HEK293 (cell line): ENCODE results near the gene ICOSLG.

Experiments
- CTCF ChIA-PET: fragments of 350-600 bp; formaldehyde crosslinking; extraction: SDS; loops from one replicate; lab custom pipeline; 2021; ENCODE audit warnings: antibody characterized with exemption; lab: Yijun Ruan, JAX
- POLR2A ChIA-PET: fragments of 300-600 bp; formaldehyde crosslinking; extraction: SDS; loops from one replicate; lab custom pipeline; 2020; ENCODE audit warnings: antibody characterized with exemption, inconsistent platforms; lab: Yijun Ruan, JAX
- H3K27ac ChIP-seq: fragments of 200-500 bp; sonication (Bioruptor generic); 2 replicates; pipeline ENCODE4 v1.5.1; 2014; ENCODE audit warnings: low read depth, low read length, control low read depth, inconsistent platforms; ENCODE audit errors: extremely low read depth
- H3K36me3 ChIP-seq, 2 experiments: fragments of 200-500 bp in 1 of 2; sonication (Bioruptor generic) in 1 of 2; 1 replicate in 1 of 2; 2 replicates in 1 of 2; pipeline ENCODE4 v1.5.1; 2014 to 2017; ENCODE audit warnings: inconsistent platforms in 2 of 2, low read length in 2 of 2; ENCODE audit not compliant: control insufficient read depth in 2 of 2, insufficient read depth in 1 of 2
- H3K4me1 ChIP-seq: fragments of 200-500 bp; sonication (Bioruptor generic); 2 replicates; pipeline ENCODE4 v1.5.1; 2014; ENCODE audit warnings: mild to moderate bottlenecking, low read length, inconsistent platforms; ENCODE audit not compliant: control insufficient read depth, insufficient read depth
- H3K4me3 ChIP-seq: 2 replicates; pipeline ENCODE4 v1.5.1; 2011; ENCODE audit warnings: low read depth, mild to moderate bottlenecking, control low read depth, low read length, moderate library complexity
- H3K9me3 ChIP-seq: fragments of 200-500 bp; sonication (Bioruptor generic); 2 replicates; pipeline ENCODE4 v1.5.1; 2014; ENCODE audit warnings: low read depth, low read length, inconsistent platforms; ENCODE audit not compliant: control insufficient read depth, insufficient read depth
- KLF8 ChIP-seq: fragments of 450-650 bp; formaldehyde crosslinking; IDR thresholded peaks from 2 replicates; pipeline ENCODE4 v1.5.1; 2016; ENCODE audit warnings: missing biosample characterization, missing genetic modification characterization
- PRDM1 ChIP-seq: fragments of 450-650 bp; formaldehyde crosslinking; IDR thresholded peaks from 2 replicates; pipeline ENCODE4; 2016; ENCODE audit warnings: missing biosample characterization, missing genetic modification characterization
- PRDM2 ChIP-seq: fragments of 450-650 bp; formaldehyde crosslinking; IDR thresholded peaks from 2 replicates; pipeline ENCODE4 v1.5.1; 2016; ENCODE audit warnings: missing biosample characterization, missing genetic modification characterization, borderline replicate concordance
- SALL2 ChIP-seq: fragments of 450-650 bp; formaldehyde crosslinking; IDR thresholded peaks from 2 replicates; pipeline ENCODE4 v1.5.0; 2017; ENCODE audit warnings: missing biosample characterization, mild to moderate bottlenecking, missing genetic modification characterization, borderline replicate concordance
- ZBTB48 ChIP-seq: fragments of 450-650 bp; formaldehyde crosslinking; IDR thresholded peaks from 2 replicates; pipeline ENCODE4 v1.5.1; 2016; ENCODE audit warnings: missing biosample characterization, missing genetic modification characterization
- ZNF140 ChIP-seq: fragments of 450-650 bp; formaldehyde crosslinking; IDR thresholded peaks from 2 replicates; pipeline ENCODE4 v1.5.1; 2016; ENCODE audit warnings: missing biosample characterization, missing genetic modification characterization
- ZNF202 ChIP-seq: fragments of 450-650 bp; formaldehyde crosslinking; IDR thresholded peaks from 2 replicates; pipeline ENCODE4 v1.5.1; 2016; ENCODE audit warnings: missing biosample characterization, missing genetic modification characterization, borderline replicate concordance
- ZNF239 ChIP-seq: fragments of 450-650 bp; formaldehyde crosslinking; IDR thresholded peaks from 2 replicates; pipeline ENCODE4 v1.5.1; 2016; ENCODE audit warnings: missing biosample characterization, missing genetic modification characterization
- ZNF341 ChIP-seq: fragments of 450-650 bp; formaldehyde crosslinking; IDR thresholded peaks from 2 replicates; pipeline ENCODE4; 2016; ENCODE audit warnings: low read depth, missing biosample characterization, missing genetic modification characterization
- ZNF423 ChIP-seq: fragments of 450-650 bp; formaldehyde crosslinking; IDR thresholded peaks from 2 replicates; pipeline ENCODE4 v1.5.1; 2016; ENCODE audit warnings: missing biosample characterization, missing genetic modification characterization
- ZNF510 ChIP-seq: fragments of 450-650 bp; formaldehyde crosslinking; IDR thresholded peaks from 2 replicates; pipeline ENCODE4 v1.5.1; 2018; ENCODE audit warnings: mild to moderate bottlenecking, missing genetic modification characterization, missing biosample characterization; ENCODE audit not compliant: insufficient replicate concordance
- ZNF555 ChIP-seq: fragments of 450-650 bp; formaldehyde crosslinking; conservative IDR thresholded peaks from 2 replicates; pipeline ENCODE4 v1.5.1; 2017; ENCODE audit warnings: missing biosample characterization, mild to moderate bottlenecking, missing genetic modification characterization, inconsistent platforms
- ZNF670 ChIP-seq: fragments of 450-650 bp; formaldehyde crosslinking; IDR thresholded peaks from 2 replicates; pipeline ENCODE4 v1.5.1; 2016; ENCODE audit warnings: missing biosample characterization, missing genetic modification characterization, low read depth
- ZNF704 ChIP-seq: fragments of 450-650 bp; formaldehyde crosslinking; IDR thresholded peaks from 2 replicates; pipeline ENCODE4 v1.5.1; 2016; ENCODE audit warnings: missing biosample characterization, missing genetic modification characterization
- TF ChIP-seq, protein P1 (sequence below): fragments of 450-650 bp; formaldehyde crosslinking; IDR thresholded peaks from 2 replicates; pipeline ENCODE4 v1.5.0; 2017; ENCODE audit warnings: missing biosample characterization, missing genetic modification characterization, borderline replicate concordance
- TF ChIP-seq, protein P2 (sequence below): fragments of 450-650 bp; formaldehyde crosslinking; IDR thresholded peaks from 2 replicates; pipeline ENCODE4 v1.5.1; 2016; ENCODE audit warnings: missing biosample characterization, missing genetic modification characterization
- TF ChIP-seq, protein P3 (sequence below): fragments of 450-650 bp; formaldehyde crosslinking; IDR thresholded peaks from 2 replicates; pipeline ENCODE4 v1.5.1; 2017; ENCODE audit warnings: missing biosample characterization, missing genetic modification characterization

Gene ICOSLG

GRCh38 chr21:44263768-44264167 lies 23.0 kb upstream of the ICOSLG start:
- no peak overlapping the region for H3K27ac ChIP-seq

GRCh38 chr21:44263221-44263760 lies 22.5 kb upstream of the ICOSLG start:
- no peaks in the 10 kb centered on the region for H3K9me3 ChIP-seq
- H3K27ac ChIP-seq: no peak overlapping the region
- no peaks in the 10 kb centered on the region for H3K4me1 ChIP-seq
- ChIA-PET CTCF (no interaction called here), POLR2A (no interaction called here)
- no peaks in the 10 kb centered on the region for H3K36me3 ChIP-seq
- H3K4me3 ChIP-seq: no peak overlapping the region
- no peak for TF ChIP-seq ZNF341 (tag by site-specific recombination)
- TF ChIP-seq ZNF704: no peak
- TF ChIP-seq ZNF239: no peak
- TF ChIP-seq SALL2 (tag by site-specific recombination): no peak
- no peak for TF ChIP-seq ZNF555
- TF ChIP-seq ZNF423 (tag by site-specific recombination): no peak
- TF ChIP-seq, protein P1, sequence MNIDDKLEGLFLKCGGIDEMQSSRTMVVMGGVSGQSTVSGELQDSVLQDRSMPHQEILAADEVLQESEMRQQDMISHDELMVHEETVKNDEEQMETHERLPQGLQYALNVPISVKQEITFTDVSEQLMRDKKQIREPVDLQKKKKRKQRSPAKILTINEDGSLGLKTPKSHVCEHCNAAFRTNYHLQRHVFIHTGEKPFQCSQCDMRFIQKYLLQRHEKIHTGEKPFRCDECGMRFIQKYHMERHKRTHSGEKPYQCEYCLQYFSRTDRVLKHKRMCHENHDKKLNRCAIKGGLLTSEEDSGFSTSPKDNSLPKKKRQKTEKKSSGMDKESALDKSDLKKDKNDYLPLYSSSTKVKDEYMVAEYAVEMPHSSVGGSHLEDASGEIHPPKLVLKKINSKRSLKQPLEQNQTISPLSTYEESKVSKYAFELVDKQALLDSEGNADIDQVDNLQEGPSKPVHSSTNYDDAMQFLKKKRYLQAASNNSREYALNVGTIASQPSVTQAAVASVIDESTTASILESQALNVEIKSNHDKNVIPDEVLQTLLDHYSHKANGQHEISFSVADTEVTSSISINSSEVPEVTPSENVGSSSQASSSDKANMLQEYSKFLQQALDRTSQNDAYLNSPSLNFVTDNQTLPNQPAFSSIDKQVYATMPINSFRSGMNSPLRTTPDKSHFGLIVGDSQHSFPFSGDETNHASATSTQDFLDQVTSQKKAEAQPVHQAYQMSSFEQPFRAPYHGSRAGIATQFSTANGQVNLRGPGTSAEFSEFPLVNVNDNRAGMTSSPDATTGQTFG (tag by site-specific recombination): no peak
- TF ChIP-seq, protein P2, sequence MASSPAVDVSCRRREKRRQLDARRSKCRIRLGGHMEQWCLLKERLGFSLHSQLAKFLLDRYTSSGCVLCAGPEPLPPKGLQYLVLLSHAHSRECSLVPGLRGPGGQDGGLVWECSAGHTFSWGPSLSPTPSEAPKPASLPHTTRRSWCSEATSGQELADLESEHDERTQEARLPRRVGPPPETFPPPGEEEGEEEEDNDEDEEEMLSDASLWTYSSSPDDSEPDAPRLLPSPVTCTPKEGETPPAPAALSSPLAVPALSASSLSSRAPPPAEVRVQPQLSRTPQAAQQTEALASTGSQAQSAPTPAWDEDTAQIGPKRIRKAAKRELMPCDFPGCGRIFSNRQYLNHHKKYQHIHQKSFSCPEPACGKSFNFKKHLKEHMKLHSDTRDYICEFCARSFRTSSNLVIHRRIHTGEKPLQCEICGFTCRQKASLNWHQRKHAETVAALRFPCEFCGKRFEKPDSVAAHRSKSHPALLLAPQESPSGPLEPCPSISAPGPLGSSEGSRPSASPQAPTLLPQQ (tag by site-specific recombination): no peak
- TF ChIP-seq ZNF202: no peak
- TF ChIP-seq ZNF510: no peak

More at GRCh38 chr21:44263768-44264167, 23.0 kb upstream of the ICOSLG start:
- POLR2A ChIA-PET: no interaction called here
- TF ChIP-seq, protein P3, sequence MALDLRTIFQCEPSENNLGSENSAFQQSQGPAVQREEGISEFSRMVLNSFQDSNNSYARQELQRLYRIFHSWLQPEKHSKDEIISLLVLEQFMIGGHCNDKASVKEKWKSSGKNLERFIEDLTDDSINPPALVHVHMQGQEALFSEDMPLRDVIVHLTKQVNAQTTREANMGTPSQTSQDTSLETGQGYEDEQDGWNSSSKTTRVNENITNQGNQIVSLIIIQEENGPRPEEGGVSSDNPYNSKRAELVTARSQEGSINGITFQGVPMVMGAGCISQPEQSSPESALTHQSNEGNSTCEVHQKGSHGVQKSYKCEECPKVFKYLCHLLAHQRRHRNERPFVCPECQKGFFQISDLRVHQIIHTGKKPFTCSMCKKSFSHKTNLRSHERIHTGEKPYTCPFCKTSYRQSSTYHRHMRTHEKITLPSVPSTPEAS (tag by site-specific recombination): no peak
- peak; percentile 90 for TF ChIP-seq PRDM1 (tag by site-specific recombination)
- no peak for TF ChIP-seq PRDM2 (tag by site-specific recombination)
- TF ChIP-seq SALL2 (tag by site-specific recombination): no peak
- no peak for TF ChIP-seq KLF8 (tag by site-specific recombination)
- TF ChIP-seq ZNF670 (tag by site-specific recombination): no peak
- no peak for TF ChIP-seq ZBTB48 (tag by site-specific recombination)
- TF ChIP-seq ZNF140: no peak
- TF ChIP-seq, all 188 proteins: peak for 1
- CTCF ChIA-PET: no interaction called here
- Histone ChIP-seq H3K36me3 (no peaks in the 10 kb centered on the region), H3K9me3 (no peaks in the 10 kb centered on the region), H3K4me3 (no peak overlapping the region), H3K4me1 (no peaks in the 10 kb centered on the region)
